Osteocyte (in vitro differentiated cells): ENCODE measurements around the gene DIPK1B. TPM values are rescaled to one million over a fixed set of nuclear protein-coding genes. Genes with fewer than 3 reads are reported as not detected.
"Not testable (repeated sequence)": the region's sequence is repeated elsewhere in the genome, so short reads cannot be mapped to it uniquely, and the experiment has no call there.

Experiments used
- DNase-seq: peaks from one replicate; pipeline ENCODE4 v3.0.0; 2021; ENCODE audit warnings: mixed read lengths; ENCODE audit not compliant: unreplicated experiment; ENCODE audit errors: extremely low spot score
- H3K27ac Mint-ChIP-seq: one replicate; pipeline ENCODE4 v1.8.0; 2021; ENCODE audit warnings: mild to moderate bottlenecking, mixed read lengths; ENCODE audit not compliant: unreplicated experiment
- H3K27me3 Mint-ChIP-seq: one replicate; pipeline ENCODE4 v1.8.0; 2021; ENCODE audit warnings: mixed read lengths; ENCODE audit not compliant: unreplicated experiment
- H3K36me3 Mint-ChIP-seq: one replicate; pipeline ENCODE4 v1.8.0; 2021; ENCODE audit warnings: mixed read lengths; ENCODE audit not compliant: unreplicated experiment
- H3K4me1 Mint-ChIP-seq: one replicate; pipeline ENCODE4 v1.8.0; 2021; ENCODE audit warnings: mixed read lengths; ENCODE audit not compliant: unreplicated experiment
- H3K4me3 Mint-ChIP-seq: one replicate; pipeline ENCODE4 v1.8.0; 2021; ENCODE audit warnings: mild to moderate bottlenecking, moderate library complexity, mixed read lengths; ENCODE audit not compliant: unreplicated experiment
- H3K9me3 Mint-ChIP-seq: one replicate; pipeline ENCODE4 v1.8.0; 2021; ENCODE audit warnings: mixed read lengths; ENCODE audit not compliant: unreplicated experiment
- total RNA-seq: library from RNA; stranded (reverse); gene quantifications from 2 replicates; pipeline ENCODE4 v1.2.1, GENCODE V29; 2021
- TF ChIP-seq, protein P1 (sequence below): fragments of 200-600 bp; sonication (generic); IDR thresholded peaks from 2 replicates; pipeline ENCODE4 v1.5.0; 2021; ENCODE audit warnings: antibody characterized with exemption, mild to moderate bottlenecking, moderate library complexity

The DIPK1B gene
- total RNA-seq, 1 donor from 2014 or later: 11.4 TPM

DNA sequence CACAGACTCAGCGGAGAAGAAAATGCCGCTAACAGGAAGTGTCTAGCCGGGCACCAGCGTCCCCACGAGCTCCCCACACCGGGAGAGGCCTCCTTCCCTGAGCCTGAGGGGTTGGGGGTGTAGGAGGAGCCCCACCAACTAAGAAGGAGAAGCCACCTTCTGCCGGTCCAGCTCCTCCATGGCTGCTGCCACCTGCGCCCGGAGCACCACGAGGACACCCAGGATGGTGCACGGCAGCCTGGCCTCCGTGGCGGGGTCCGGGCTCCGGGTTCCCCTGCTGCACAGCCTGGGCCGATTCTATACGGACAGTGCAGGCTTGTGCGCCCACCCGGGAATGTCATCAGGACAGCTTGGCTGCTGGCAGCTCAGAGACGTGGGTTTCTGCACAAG, 45.4 kb downstream of the DIPK1B start:
- no peak overlapping the region for H3K4me3 Mint-ChIP-seq
- H3K4me1 Mint-ChIP-seq: no peaks in the 10 kb centered on the region
- H3K36me3 Mint-ChIP-seq: no peaks in the 10 kb centered on the region
- H3K27ac Mint-ChIP-seq: no peak overlapping the region
- DNase-seq: no peak
- peaks cover 3% of the 10 kb centered on the region for H3K27me3 Mint-ChIP-seq
- TF ChIP-seq, protein P1, sequence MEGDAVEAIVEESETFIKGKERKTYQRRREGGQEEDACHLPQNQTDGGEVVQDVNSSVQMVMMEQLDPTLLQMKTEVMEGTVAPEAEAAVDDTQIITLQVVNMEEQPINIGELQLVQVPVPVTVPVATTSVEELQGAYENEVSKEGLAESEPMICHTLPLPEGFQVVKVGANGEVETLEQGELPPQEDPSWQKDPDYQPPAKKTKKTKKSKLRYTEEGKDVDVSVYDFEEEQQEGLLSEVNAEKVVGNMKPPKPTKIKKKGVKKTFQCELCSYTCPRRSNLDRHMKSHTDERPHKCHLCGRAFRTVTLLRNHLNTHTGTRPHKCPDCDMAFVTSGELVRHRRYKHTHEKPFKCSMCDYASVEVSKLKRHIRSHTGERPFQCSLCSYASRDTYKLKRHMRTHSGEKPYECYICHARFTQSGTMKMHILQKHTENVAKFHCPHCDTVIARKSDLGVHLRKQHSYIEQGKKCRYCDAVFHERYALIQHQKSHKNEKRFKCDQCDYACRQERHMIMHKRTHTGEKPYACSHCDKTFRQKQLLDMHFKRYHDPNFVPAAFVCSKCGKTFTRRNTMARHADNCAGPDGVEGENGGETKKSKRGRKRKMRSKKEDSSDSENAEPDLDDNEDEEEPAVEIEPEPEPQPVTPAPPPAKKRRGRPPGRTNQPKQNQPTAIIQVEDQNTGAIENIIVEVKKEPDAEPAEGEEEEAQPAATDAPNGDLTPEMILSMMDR: no peak
- H3K9me3 Mint-ChIP-seq: peaks cover 2% of the 10 kb centered on the region

DNA sequence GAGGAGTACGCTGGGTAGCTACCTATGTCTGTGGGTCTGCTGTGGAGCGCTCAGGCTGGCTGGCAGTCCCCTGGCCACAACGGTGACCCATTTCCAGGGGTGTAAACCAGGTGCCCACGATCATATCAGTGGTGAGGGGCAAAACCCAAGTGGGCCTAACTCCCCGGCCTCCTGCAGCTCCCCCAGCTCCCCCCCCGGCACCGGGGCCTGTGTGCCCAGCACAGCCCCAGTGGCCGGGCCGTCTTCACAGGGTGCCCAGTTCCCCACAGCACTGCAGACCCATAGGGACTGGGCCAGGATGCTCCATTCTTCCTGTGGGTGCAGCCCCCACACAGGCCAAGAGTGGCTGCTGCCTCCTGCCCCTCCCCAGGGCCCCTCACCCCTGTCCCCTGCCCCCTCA, 46.6 kb downstream of the DIPK1B start:
- Mint-ChIP-seq H3K27me3 (no peaks in the 10 kb centered on the region), H3K9me3 (no peaks in the 10 kb centered on the region), H3K4me1 (no peaks in the 10 kb centered on the region), H3K4me3 (no peak overlapping the region), H3K36me3 (no peaks in the 10 kb centered on the region), H3K27ac (no peak overlapping the region)
- TF ChIP-seq, protein P1: no peak
- DNase-seq: no peak

DNA sequence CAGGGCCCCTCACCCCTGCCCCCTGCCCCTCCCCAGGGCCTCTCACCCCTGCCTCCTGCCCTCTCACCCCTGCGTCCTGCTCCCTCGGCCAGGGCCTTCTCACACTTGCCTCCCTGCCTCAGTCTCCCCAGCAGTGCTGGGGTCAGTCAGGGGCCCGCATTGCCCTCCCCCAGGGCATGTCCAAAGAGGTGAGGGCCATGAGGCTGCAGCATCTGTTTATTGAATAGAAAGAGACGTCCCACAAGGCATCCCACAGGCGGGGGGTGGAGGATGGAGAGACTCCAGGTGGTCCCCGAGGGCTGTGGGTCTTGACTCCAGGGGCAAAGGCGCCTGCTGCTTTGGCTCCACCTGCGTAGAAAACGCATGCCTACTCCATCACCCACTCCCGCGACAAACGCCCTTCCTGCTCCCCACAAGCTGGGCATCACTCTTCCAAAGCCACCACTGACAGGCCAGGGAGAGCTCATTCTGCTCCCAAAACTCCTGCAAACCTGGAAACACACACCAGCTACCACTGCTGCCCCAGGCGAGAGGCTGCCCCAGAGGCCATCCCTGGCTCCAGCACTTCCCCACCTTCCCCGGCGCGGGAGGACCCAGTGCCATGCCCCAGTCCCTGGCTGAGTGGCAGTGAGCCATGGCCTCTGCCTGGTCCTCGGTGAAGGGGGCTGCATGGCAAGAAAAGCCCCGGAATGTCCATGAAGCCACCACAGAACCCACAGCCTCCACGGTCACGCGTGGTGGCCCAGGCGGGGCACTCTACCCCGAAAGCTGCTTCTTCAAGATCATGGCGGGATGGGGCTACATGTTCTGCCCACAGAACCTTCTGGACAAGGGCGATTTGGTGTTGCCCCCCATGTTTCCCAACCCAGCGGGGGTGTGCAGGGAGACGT, 47.3 kb downstream of the DIPK1B start:
- TF ChIP-seq, protein P1: no peak
- Mint-ChIP-seq H3K36me3 (no peaks in the 10 kb centered on the region), H3K9me3 (no peaks in the 10 kb centered on the region), H3K27me3 (no peaks in the 10 kb centered on the region), H3K27ac (no peak overlapping the region), H3K4me3 (no peak overlapping the region), H3K4me1 (no peaks in the 10 kb centered on the region)
- no peak for DNase-seq

DNA sequence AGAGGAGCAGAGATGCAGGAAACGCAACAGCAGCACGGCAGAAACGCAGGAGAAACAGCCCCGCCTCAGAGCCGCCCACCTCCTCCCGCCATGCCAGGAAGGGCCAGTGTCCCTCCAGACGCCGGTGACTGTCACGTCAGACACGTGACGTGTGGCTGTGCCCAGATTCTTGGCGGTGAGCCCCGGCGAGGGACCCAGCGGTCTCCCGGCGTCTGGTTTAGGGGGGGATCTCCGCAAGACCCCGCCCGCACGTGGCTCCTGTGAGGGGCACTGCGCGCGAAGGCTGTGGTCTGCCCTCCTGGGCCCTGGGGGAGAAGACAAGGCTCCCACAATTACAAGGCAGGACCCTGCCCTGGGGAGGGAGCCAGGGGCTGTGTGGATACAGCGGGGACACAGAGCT, 48.1 kb downstream of the DIPK1B start:
- Mint-ChIP-seq H3K4me1 (no peaks in the 10 kb centered on the region), H3K9me3 (no peaks in the 10 kb centered on the region), H3K27me3 (no peaks in the 10 kb centered on the region), H3K4me3 (no peak overlapping the region), H3K27ac (no peak overlapping the region), H3K36me3 (no peaks in the 10 kb centered on the region)
- peak; percentile 85 for DNase-seq
- TF ChIP-seq, protein P1: no peak

DNA sequence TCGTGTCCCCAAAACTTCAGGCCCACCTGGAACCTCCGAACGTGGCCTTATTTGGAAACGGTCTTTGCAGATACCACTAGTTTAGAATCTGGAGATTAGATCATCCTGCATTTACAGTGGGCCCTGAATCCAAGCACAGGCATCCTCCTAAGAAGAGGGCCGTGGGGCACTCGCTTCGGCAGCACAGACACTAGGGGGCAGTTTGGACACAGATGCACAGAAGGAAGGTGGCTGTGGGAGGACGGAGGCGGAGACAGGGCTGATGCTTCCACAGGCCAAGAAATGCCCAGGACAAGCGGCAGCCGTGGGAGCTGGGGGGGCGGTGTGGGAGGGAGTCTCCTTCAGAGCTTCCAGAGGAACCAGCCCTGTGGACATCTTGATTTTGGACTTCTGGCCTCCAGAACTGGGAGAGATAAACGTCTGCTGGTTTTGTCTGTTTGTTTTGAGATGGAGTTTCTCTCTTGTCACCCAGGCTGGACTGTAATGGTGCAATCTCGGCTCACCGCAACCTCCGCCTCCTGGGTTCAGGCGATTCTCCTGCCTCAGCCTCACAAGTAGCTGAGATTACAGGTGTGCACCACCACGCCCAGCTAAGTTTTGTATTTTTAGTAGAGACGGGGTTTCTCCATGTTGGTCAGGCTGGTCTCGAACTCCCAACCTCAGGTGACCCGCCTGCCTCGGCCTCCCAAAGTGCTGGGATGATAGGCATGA, 48.6 kb downstream of the DIPK1B start:
- not testable (repeated sequence) for H3K36me3 Mint-ChIP-seq, H3K27me3 Mint-ChIP-seq

More for the DNA sequence above, 48.6 kb downstream of the DIPK1B start:
- TF ChIP-seq, protein P1: peak; percentile 66
- DNase-seq: peak; percentile 86
- not testable (repeated sequence) for H3K27ac Mint-ChIP-seq, H3K4me3 Mint-ChIP-seq, H3K4me1 Mint-ChIP-seq, H3K9me3 Mint-ChIP-seq
